ENCODE measurements around the gene OSBPL8. TPM values are rescaled to one million over a fixed set of nuclear protein-coding genes. Genes with fewer than 3 reads are reported as not detected.

OSBPL8 gene
- total and polyA plus RNA-seq, 2 donors (not counting 1 experiment from before 2014, with no cell fraction given): 11.1 to 112 TPM

DNA sequence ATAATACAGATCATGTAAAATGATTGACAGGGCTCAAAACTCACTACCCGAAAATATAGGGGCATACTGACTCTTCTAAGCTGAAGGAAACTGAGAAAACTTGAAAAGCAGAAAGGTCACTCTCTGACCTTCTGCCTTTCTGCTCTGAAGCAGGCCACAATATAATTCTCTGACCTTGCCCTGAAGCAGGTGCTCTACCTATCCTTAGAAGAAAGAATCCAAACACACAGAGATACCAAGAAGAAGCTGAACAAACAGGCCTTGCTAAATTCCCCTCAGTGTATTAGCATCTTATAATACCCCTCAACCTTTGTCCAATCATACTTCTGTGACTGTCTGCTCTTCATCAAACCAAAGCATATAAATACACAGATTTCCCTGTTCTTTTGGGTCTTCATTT lies 150.5 kb downstream of the OSBPL8 start:
- Histone ChIP-seq H3K4me2 (replicated peaks; ENCODE audit: low read depth, low read length, poor library complexity, severe bottlenecking) (no peak overlapping the region), H3K4me3 (ENCODE audit: control extremely low read depth in 1 of 5, extremely low read depth in 1 of 5, insufficient read depth in 1 of 5, low read depth in 2 of 5, low read length in 4 of 5) (no peak overlapping the region), H2AFZ (ENCODE audit: insufficient read depth, low read depth, low read length, poor library complexity, severe bottlenecking) (no peak overlapping the region), H3K9ac (ENCODE audit: low read length) (no peak overlapping the region), H3K4me1 (ENCODE audit: control insufficient read depth in 2 of 2, insufficient read depth in 2 of 2, low read length in 2 of 2) (no peaks in the 10 kb centered on the region), H3K27ac (ENCODE audit: low read length in 2 of 2) (no peak overlapping the region), H3K9me3 (ENCODE audit: control extremely low read depth in 1 of 3, control insufficient read depth in 2 of 3, insufficient read depth in 1 of 3, low read length in 2 of 3) (peaks cover 0 to 1% (median 0%) of the 10 kb centered on the region in 3 donors), H3K79me2 (ENCODE audit: control insufficient read depth, insufficient read depth, low read length) (peaks cover 10% of the 10 kb centered on the region), H4K20me1 (ENCODE audit: control insufficient read depth, insufficient read depth, low read length, poor library complexity, severe bottlenecking) (peaks cover 5% of the 10 kb centered on the region), H3K27me3 (replicated peaks in 1 of 4; ENCODE audit: control extremely low read depth in 1 of 4, control insufficient read depth in 3 of 4, insufficient read depth in 4 of 4, low read length in 3 of 4) (no peaks in the 10 kb centered on the region), H3K36me3 (replicated peaks in 1 of 2; ENCODE audit: control extremely low read depth in 1 of 2, control insufficient read depth in 1 of 2, extremely low read depth in 1 of 2, insufficient read depth in 2 of 2, low read length in 1 of 2) (peaks cover 3 to 12% of the 10 kb centered on the region in 2 experiments)
- WGBS (ENCODE audit: insufficient coverage): 100% methylated on average over 1 of the region's 1 CpG
- DNase-seq: no peak
- no peaks in the 10 kb centered on the region for H3K9me3 Mint-ChIP-seq (ENCODE audit: insufficient read depth)
- H3K4me1 Mint-ChIP-seq: no peaks in the 10 kb centered on the region
- intact Hi-C loops (cut with micrococcal nuclease): no loop called here
- no peaks in the 10 kb centered on the region for H3K27me3 Mint-ChIP-seq
- H3K4me3 Mint-ChIP-seq: no peak overlapping the region
- ChIA-PET CTCF (interaction anchor here (0.7 to 1.3 kb wide), 2 partner anchors 10 to 253 kb away, joined by 3 read pairs; no protein-coding TSS in a partner anchor), POLR2A (no interaction called here)
- ATAC-seq (ENCODE audit: low read depth): no peak
- TF ChIP-seq CTCF (IDR thresholded peaks at IDR 0.05) (no peak), EZH2 (IDR thresholded peaks at IDR 0.05; ENCODE audit: borderline replicate concordance, insufficient read depth, low read depth, low read length, poor library complexity, severe bottlenecking) (no peak)
- H3K27ac Mint-ChIP-seq: no peak overlapping the region

- Mint-ChIP-seq H3K4me1 (no peaks in the 10 kb centered on the region), H3K27ac (no peak overlapping the region), H3K9me3 (ENCODE audit: insufficient read depth) (no peaks in the 10 kb centered on the region), H3K4me3 (no peak overlapping the region), H3K27me3 (no peaks in the 10 kb centered on the region)
- ChIA-PET CTCF (no interaction called here), POLR2A (no interaction called here)
- H3K9ac ChIP-seq (ENCODE audit: low read length): no peak overlapping the region
- WGBS (ENCODE audit: insufficient coverage): no CpG with 5 or more reads among the region's 3 CpGs
- H2AFZ ChIP-seq (ENCODE audit: insufficient read depth, low read depth, low read length, poor library complexity, severe bottlenecking): no peak overlapping the region
- intact Hi-C loops (cut with micrococcal nuclease): no loop called here
- H3K4me1 ChIP-seq (ENCODE audit: control insufficient read depth in 2 of 2, insufficient read depth in 2 of 2, low read length in 2 of 2): no peaks in the 10 kb centered on the region
- no peak overlapping the region for H3K27ac ChIP-seq (ENCODE audit: low read length in 2 of 2)
- DNase-seq (no peak), ATAC-seq (ENCODE audit: low read depth) (no peak)
- H3K27me3 ChIP-seq (replicated peaks in 1 of 4; ENCODE audit: control extremely low read depth in 1 of 4, control insufficient read depth in 3 of 4, insufficient read depth in 4 of 4, low read length in 3 of 4): no peaks in the 10 kb centered on the region
- H3K79me2 ChIP-seq (ENCODE audit: control insufficient read depth, insufficient read depth, low read length): peaks cover 9% of the 10 kb centered on the region
- H3K4me3 ChIP-seq (ENCODE audit: control extremely low read depth in 1 of 5, extremely low read depth in 1 of 5, insufficient read depth in 1 of 5, low read depth in 2 of 5, low read length in 4 of 5): no peak overlapping the region
- TF ChIP-seq CTCF (IDR thresholded peaks at IDR 0.05): no peak
- TF ChIP-seq EZH2 (IDR thresholded peaks at IDR 0.05; ENCODE audit: borderline replicate concordance, insufficient read depth, low read depth, low read length, poor library complexity, severe bottlenecking): no peak
- H3K9me3 ChIP-seq (ENCODE audit: control extremely low read depth in 1 of 3, control insufficient read depth in 2 of 3, insufficient read depth in 1 of 3, low read length in 2 of 3): peaks cover 0 to 1% (median 0%) of the 10 kb centered on the region in 3 donors
- H4K20me1 ChIP-seq (ENCODE audit: control insufficient read depth, insufficient read depth, low read length, poor library complexity, severe bottlenecking): peaks cover 5% of the 10 kb centered on the region
- peaks cover 6 to 17% of the 10 kb centered on the region in 2 experiments for H3K36me3 ChIP-seq (replicated peaks in 1 of 2; ENCODE audit: control extremely low read depth in 1 of 2, control insufficient read depth in 1 of 2, extremely low read depth in 1 of 2, insufficient read depth in 2 of 2, low read length in 1 of 2)
- H3K4me2 ChIP-seq (replicated peaks; ENCODE audit: low read depth, low read length, poor library complexity, severe bottlenecking): no peak overlapping the region
These were observed 151.9 kb downstream of the OSBPL8 start for GRCh38 chr12:76407710-76408109.

All from B cell (primary cell).